Dermis blood vessel endothelial cell (primary cell): ENCODE data around the gene NAGK. TPM values are rescaled to one million over a fixed set of nuclear protein-coding genes. Genes with fewer than 3 reads are reported as not detected.

Source experiments
- DNase-seq: peaks from one replicate; pipeline ENCODE4 v3.0.0; 2010
- total RNA-seq: library from RNA; depleted of rRNA; stranded (reverse); fragments of >200 nt; gene quantifications from 2 replicates; pipeline ENCODE4 v1.2.3, GENCODE V29; 2014

Gene NAGK
- total RNA-seq, 1 donor from 2014 or later: 61.1 TPM

GRCh38 chr2:71117063-71117462, 48.6 kb downstream of the NAGK start:
- no peak for DNase-seq

- no peak for DNase-seq
These were observed 51.7 kb downstream of the NAGK start for GRCh38 chr2:71120195-71120594.

DNA sequence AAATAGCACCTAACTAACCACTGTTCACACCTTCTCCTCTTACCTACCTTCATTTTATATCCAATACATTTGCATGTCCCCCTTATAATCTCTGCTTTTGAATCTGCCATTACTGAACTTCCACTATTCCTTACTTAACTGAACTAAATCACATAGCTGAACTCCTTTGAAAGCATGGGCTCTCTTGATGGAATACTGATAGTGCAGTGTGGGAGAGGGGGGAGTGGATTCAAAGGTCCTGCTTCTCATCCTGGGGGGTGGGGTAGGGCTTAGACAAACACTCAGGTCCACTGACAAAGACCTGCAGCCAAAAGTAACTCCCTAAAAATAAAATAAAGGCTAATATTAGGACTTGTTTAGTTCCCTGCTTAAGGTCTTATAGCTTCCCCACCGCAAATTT, 53.0 kb downstream of the NAGK start:
- no peak for DNase-seq

- no peak for DNase-seq
These were observed 54.2 kb downstream of the NAGK start for GRCh38 chr2:71122387-71123298.

DNA sequence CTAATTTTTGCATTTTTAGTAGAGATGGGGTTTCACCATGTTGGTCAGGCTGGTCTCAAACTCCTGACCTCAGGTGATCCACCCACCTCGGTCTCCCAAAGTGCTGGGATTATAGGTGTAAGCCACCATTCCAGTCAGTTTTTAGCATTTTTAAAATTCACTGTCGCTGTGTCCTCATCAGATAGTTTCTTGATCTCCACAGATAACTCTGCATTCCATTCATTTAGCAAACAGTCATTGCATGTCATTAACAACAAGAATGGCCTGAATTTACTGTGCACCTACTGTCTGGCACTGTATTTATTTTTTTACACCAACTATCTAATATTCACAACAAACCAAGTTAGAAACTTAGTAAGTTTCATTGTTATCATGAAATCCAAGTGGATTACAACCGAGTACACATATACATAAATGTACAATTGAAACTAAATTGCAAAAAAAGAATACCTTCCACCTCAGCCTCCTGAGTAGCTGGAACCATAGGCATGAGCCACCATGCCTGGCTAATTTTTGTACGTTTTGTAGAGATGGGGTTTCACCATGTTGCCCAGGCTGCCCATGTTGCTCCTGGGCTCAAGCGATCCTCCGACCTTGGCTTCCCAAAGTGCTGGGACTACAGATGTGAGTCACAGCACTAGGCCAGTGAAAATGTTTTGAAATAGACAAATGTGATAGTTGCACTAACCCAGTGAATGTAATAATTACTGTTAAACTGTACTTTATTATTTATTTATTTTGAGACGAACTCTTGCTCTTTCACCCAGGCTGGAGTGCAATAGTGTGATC, 57.3 kb downstream of the NAGK start:
- DNase-seq: no peak

GRCh38 chr2:71126957-71127356, 58.5 kb downstream of the NAGK start:
- no peak for DNase-seq

Other genes with a start within 250 kb of the NAGK start
- 0.09 and 0.34 TPM in 2 replicates for gene CLEC4F, start 248.0 kb upstream of the NAGK start, total RNA-seq
- gene CD207, start 232.8 kb upstream of the NAGK start, total RNA-seq: not detected in 2 replicates
- 0.17 TPM in 1 of 2 replicates, not detected in the other for gene VAX2, start 168.1 kb upstream of the NAGK start, total RNA-seq
- not detected in 2 replicates for gene ATP6V1B1, start 132.7 kb upstream of the NAGK start, total RNA-seq
- 0.51 and 0.74 TPM in 2 replicates for gene ANKRD53, start 90.0 kb upstream of the NAGK start, total RNA-seq
- 38.8 and 64.5 TPM in 2 replicates for gene TEX261, start 73.8 kb upstream of the NAGK start, total RNA-seq
- 9.7 and 14.0 TPM in 2 replicates for gene MCEE, start 61.6 kb downstream of the NAGK start, total RNA-seq
- 17.4 and 18.9 TPM in 2 replicates for gene MPHOSPH10, start 62.0 kb downstream of the NAGK start, total RNA-seq
- gene PAIP2B, start 158.5 kb downstream of the NAGK start, total RNA-seq: 1.5 and 1.9 TPM in 2 replicates